ENCODE measurements around the gene TTC24.

DNA sequence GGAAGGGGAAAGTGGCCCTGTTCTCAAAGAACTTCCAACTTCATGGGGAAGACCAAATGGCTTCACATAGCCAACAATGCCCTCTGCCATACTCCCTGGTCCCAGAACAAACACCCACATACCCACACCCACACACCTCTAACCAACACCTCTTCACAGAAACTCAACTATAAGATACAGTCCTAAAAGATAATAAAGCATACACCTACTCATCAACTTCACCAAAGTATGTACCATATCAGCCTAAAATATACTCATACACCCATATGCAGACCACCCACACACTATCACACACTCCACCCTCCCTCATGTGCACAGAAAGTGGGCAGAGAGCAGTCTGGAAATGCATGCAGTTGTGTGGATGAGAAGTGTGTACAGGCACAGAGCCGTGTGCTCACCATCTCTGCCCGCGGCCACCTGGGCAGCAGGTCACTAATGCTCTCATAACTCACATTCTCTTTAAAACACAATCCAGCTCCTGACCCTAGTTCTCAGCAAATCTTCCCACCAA, 34.9 kb upstream of the TTC24 start:
- TF ChIP-seq, protein P1, sequence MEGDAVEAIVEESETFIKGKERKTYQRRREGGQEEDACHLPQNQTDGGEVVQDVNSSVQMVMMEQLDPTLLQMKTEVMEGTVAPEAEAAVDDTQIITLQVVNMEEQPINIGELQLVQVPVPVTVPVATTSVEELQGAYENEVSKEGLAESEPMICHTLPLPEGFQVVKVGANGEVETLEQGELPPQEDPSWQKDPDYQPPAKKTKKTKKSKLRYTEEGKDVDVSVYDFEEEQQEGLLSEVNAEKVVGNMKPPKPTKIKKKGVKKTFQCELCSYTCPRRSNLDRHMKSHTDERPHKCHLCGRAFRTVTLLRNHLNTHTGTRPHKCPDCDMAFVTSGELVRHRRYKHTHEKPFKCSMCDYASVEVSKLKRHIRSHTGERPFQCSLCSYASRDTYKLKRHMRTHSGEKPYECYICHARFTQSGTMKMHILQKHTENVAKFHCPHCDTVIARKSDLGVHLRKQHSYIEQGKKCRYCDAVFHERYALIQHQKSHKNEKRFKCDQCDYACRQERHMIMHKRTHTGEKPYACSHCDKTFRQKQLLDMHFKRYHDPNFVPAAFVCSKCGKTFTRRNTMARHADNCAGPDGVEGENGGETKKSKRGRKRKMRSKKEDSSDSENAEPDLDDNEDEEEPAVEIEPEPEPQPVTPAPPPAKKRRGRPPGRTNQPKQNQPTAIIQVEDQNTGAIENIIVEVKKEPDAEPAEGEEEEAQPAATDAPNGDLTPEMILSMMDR (IDR thresholded peaks at IDR 0.05) = no peak
- no peak for TF ChIP-seq POLR2A (IDR thresholded peaks at IDR 0.05)
